Measurements from ENCODE around the gene KHSRP.
"Not testable (repeated sequence)": the region's sequence is repeated elsewhere in the genome, so short reads cannot be mapped to it uniquely, and the experiment has no call there.

The KHSRP gene

DNA sequence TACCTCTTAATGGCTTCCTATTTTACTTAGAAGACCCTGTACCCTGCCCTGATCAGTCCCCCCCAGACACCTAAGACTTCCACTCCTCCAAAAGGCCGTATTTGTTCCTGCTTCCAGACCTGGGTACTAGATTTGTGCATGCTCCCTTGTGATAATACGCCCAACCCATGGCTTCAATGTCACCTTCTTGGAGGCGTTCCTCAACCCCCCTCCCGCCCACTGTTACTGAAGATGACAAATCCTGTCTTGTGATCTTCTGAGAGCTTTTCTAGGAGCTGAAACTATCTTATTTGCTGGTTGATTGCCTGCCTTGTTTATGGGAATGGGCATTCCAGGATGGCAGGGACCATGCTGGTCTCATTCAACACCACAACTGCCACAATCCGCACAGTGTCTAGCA lies 25.6 kb upstream of the KHSRP start:
- no peak for DNase-seq

DNA sequence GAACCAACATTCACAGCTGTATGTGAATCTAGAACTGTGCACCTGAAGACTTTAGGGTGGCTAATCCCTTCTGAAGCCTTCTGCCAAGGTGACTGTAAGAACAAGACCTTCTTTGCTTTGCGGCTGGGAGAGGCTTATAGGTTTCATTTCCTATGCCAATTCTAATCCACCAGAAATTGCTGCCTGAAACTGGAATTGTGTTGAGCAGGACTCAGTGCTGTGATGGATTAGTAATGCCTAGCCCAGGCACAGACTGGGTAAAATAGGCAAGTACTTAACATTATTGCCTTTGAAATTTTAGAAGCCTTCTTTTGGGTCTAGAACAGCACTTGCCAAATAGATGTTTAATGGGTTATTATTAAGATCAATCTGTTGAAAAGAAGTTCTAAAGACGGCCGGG lies 23.4 kb upstream of the KHSRP start:
- DNase-seq = no peak

DNA sequence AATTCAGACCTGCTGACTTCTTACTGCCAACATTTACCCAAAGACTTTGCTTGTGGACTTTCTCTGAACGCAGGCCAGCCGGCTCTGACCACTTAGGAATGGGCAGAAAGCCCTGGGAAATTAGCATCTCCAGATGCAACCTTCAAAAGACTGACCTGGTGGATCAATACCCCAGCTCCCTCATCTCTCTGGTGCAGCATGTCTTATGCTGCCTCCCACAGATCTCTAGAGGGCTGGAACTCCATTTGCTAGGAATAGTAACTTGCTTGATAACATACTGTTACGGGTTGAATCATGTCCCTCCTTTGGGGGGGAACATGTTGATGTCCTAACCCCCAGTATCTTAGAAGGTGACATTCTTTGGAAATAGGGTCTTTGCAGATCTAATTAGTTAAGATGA lies 21.8 kb upstream of the KHSRP start:
- no peak for DNase-seq

DNA sequence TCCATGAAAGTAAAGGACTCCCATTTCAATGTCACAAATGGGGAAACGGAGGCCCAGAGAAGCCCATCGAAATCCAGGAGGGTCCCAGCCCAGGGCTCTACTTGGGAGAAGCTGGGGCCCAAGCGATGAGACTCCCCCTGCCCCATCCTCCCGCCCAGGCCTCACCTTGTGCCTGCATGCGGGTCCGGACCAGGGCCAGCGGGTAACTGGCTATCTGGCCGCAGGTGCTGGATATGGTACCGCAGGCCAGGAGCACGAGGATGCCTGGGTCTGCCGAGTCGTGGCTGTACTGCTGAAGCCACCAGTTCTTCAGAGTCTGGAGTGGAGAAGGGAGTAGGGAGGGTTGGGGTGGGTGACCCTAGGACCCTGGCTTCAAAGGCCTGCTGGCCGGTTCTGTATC lies 19.4 kb upstream of the KHSRP start:
- no peak for DNase-seq

DNA sequence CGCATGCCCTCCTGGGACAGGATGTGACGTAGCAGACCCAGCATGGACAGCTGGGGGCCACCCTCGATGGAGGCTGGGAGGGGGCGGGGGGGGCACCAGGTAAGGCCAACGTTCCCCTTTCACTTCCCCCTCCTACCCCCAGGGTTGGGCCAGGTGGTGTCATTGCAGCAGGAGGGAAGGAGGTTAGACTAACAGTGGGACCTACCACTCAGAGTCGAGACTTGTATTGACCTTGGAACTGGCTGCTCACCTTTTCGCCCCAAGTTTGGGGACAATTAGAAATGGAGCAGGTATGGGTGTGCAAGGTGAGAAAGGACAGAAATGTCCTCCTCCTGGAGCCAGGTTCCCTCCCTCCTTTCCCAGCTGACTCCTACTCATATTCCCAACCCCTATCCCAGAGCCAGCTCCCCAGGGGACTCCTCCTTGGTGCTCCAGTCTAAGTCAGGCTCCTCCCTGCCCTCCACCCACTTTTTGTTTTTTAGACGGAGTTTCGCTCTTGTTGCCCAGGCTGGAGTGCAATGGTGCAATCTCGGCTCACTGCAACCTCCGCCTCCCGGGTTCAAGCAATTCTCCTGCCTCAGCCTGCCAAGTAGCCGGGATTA lies 17.6 kb upstream of the KHSRP start:
- DNase-seq = no peak

DNA sequence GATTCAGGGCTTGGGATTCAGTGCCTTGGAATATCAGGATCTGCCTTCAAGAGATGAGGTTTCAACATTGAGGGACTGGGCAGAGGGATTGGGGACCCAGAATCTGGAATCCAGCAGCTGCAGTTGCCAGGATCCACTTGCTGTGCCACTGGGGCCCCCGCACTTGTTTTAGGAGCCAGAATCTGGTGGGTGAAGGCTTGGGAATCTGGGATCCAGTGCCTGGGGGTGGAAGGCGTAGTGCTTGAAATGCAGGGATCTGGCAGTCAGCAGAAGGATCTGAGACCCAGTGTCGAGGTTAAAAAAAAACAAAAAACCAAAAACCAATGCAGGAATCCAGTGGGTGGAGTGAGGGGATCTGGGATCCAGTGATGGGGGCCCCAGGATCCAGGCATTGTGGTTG lies 16.3 kb upstream of the KHSRP start:
- DNase-seq = no peak

DNA sequence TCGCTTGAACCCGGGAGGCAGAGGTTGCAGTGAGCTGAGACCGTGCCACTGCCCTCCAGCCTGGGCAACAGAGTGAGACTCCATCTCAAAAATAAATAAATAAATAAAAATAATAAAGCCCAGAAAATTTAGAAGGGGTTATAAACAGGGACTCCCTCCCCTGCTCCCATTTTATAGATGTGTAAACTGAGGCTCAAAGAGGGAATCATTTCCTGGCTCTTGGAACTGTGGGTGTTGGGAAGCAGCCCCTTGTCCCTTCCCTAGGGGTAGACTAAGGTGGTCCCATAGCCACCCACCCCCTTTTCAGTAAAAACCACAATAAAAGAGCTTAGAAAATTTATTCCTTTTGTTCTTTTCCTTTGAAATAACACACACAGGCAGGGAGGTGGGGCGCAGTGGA lies 15.1 kb upstream of the KHSRP start:
- DNase-seq = no peak

DNA sequence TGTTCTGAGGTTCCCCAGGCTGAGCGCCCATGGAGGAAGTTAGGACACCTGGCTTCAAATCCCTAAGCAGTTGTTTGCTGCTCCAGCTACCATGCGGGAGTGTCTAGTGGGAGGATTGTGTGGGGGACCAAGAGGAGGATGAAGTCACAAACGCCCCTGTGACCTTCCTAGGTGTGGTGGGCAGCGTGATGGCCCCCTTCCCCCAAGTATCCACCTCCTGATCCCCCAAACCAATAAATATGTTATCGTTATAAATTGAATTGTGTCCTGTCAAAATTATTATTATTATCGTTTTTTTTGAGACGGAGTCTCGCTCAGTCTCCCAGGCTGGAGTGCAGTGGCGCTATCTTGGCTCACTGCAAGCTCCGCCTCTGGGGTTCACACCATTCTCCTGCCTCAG lies 9.1 kb upstream of the KHSRP start, which contains the start of gene SLC25A41:
Gene SLC25A41, minus strand, starts transcription at position 101 of the 400 bp plus-strand sequence. Its CDS starts 70 bp downstream, at position 31.
- DNase-seq = no peak

DNA sequence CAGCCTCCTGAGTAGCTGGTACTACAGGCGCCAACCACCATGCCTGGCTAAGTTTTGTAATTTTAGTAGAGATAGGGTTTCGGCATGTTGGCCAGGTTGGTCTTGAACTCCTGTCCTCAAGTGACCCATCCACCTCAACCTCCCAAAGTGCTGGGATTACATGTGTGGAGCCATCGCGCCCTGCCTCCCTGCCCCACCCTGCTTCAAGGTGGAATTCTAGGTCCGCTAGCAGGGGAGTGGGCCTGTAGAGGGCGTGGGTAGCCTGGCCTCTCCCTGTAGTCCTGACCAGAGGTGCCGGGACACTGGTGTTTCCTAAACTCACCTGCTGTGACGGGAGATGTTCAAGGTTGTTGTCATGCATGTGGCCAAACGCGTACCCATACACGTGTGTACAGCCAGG lies 8.6 kb upstream of the KHSRP start:
- no peak for DNase-seq

DNA sequence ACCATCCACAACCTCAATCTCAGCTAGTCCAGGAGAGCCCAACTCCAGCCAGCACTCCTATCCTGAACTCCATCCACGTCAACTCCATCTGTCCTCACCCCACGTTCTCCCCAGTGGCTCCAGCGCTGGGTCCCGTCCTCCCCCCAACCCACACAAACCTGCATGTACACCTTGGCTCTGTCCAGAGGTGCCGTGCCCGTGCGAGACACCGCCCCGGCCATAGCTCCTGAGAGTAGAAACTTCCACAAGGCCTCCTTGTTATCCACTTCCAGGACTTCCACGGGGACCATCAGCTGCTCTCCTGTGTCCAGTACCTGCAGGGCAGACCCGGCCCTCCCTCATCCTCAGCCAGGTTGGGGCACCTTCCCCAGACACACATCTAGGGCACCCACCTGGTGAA lies 7.3 kb upstream of the KHSRP start:
- no peak for DNase-seq

DNA sequence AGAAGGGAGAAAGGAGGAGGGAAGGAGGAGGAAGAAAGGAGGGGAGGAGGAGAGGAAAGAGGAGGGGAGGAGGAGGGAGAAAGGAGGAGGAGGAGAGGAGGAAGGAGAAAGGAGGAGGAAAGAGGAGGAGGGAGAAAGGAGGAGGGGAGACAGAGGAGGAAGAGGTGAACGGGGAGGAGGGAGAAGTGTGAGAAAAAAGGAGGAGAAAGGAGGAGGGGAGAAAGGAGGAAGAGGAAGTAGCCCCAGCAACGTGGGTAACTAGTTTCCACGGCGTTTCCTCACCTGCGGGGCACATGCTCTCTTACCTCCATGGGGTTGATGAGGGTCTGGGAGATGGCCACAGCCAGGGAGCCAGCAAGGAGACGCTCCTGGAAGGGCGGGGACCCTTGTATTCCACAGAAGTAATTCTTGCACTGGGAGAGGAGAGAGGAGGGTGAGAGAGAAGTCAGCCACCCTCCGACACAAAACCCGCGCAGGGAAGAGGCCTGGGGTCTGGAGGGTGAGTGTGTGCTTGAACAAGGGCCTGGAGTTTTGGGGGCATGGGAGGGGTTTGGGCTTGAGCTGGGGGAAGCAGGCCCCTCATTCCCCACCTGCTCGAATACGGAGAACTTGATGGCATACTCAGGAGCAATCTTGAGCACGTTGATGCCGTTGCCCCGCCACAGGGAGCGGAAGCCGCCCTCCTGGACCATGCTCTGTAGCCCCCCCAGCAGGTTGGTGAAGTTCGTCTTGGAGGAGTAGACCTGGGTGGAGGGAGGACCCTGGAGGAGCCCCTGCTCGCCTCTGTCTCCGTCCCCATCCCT lies 5.0 kb upstream of the KHSRP start:
- no peak for DNase-seq

DNA sequence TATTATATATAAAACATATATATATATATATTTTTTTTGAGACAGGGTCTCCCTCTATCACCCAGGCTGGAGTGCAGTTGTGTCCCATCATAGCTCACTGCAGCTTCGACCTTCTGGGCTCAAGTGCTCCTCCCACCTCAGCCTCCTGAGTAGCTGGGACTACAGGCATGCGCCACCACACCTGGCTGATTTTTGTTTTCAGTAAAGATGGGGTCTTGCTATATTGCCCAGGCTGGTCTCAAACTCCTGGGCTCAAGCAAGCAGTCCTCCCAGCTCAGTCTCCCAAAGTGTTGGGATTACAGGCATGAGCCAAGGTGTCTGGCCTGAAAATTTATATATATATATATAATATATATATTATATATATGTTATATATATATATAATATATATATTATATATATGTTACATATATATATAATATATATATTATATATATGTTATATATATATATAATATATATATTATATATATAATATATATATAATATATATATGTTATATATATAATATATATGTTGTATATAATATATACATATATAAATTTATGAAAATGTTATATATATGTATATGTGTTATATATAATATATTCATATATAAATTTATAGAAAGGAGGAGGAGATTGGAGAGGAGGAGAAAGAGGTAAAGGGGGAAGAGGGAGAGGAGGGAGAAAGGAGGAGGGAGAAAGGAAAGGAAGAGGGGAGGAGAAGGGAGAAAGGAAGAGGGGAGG lies 4.2 kb upstream of the KHSRP start:
- DNase-seq = not testable (repeated sequence)

DNA sequence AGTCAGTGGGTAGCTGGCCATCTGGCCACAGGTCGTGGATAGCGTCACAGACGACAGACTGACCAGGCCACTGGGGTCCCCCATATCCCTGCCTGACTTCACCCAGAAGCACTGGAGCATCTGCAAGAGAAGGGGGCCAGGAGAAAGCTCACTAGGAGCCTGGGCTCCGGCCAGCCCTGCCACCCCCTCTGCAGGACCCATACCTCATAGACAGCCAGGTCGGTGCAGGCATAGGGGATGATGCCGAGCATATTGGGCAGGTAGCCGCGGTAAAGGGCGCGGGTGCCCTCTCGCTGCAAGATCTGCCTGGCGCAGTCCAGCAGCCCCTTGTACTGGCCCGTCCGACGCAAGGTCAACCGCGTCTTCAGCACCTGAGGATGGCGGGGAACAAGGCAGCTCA lies 2.5 kb upstream of the KHSRP start:
- DNase-seq = no peak

DNA sequence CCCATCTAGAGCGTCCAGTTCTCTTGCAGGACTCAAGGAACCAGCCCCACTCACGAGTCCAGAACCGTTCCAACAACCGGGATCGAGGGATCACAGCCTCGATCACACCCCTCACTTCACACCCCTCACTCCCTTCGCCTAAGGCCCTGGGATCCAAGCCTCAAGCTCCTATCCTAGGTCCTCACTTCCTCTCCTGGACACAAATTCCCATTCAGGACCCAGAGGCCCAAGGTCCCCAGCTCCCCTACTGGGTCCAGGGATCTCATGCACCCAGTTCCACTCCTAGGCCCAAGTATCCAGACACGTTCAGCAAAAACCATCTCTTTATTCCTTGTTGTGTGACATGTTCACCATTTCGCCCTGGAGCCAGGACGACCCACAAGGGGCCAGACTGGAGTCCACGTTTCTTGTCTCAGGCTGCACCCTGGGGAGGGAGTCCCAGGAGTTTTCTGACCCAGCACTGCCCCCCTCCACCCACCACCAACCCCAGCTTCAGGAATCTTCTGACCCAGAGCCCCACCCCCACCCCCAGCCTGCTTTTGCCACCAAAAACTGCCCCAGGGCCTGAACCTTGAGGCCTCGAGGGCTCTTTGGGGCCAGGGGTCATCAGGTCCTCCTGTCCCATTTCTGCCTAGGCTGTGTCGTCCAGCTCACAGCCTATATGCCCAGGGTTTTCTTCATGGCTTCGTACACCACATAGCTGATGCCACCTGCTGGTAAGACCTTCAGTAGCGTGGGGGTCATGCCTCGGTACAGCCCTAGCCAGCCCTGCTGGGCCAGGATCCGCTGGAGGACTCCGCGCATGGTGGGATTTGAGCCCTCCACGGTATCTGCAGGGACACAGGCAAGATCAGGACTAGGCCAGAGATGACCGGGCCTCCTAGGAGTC lies 1.4 kb upstream of the KHSRP start:
- peak in 1 of 5 donors; percentile 24 for DNase-seq

DNA sequence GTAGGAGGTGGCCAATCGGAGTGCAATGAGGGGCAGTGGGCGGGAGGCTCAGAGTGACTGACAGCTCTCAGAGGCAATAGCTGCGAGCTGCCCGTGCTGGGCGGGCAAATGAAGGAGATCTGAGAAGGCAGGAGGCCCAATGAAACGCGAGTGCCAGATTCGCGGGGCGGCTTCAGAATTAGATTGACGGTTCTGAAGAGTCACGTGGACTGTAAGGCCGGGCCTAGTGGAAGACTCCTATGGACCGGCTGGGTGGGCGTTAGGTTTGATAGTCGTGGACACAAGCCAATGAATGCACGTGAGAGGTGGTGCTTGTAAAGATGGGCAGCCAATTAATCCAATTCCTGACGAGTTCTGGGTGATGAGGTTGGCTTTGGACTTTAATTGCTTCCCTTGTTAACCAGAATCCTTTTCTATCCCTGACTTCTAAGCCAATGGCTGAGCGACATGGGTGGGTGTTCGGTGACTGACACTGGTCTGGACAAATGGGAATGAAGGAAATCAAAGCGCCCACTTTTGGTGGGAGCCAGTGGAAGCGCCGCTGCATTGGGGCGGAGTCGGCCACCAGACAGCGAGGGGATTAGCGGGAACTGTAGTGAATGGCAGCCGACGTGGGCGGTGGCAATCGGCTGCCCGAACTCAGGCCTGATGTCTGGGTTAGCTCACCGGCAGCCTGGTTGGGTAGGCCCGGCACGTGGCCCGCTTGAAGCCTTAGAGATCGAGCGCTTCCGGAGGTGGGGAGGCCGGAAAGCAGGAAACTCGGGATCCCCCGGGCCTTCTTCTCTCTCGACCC lies 524 bp upstream of the KHSRP start:
- DNase-seq = peak; percentile 98 to 100 (median 99)

DNA sequence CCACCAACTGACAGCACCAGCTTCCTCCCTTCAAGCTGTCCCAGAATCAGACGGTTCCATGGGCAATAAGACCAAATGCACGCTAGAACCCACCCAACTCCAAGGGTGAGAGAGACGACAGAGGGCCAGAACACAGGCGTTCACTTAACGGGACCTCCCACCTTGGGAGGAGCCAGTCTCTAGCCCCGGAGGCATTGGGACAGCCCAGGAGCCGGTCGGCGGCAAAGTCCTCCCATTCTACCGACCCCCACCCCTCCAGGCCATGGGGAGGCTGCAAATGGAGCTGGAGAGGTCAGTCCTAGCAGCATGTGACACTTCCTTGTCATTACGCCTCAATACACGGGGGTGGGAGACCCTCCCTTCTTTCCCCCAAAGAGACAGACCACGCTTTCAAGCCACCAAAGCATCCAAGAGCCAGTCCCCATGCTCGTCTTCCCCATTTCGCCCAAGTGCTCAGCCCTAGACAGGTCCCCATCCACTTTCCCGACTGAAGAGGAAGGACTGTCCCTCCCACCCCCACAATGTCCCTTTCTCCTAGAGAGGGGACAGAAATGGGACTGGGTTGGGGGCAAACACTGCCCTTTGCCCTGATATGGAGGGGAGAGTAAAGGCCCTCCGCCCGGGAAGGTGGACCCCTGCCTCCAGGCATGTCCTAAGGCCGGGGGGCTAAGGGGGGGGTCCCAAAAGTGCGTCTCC lies 964 bp downstream of the KHSRP start:
- peak in 1 of 5 donors; percentile 34 for DNase-seq

DNA sequence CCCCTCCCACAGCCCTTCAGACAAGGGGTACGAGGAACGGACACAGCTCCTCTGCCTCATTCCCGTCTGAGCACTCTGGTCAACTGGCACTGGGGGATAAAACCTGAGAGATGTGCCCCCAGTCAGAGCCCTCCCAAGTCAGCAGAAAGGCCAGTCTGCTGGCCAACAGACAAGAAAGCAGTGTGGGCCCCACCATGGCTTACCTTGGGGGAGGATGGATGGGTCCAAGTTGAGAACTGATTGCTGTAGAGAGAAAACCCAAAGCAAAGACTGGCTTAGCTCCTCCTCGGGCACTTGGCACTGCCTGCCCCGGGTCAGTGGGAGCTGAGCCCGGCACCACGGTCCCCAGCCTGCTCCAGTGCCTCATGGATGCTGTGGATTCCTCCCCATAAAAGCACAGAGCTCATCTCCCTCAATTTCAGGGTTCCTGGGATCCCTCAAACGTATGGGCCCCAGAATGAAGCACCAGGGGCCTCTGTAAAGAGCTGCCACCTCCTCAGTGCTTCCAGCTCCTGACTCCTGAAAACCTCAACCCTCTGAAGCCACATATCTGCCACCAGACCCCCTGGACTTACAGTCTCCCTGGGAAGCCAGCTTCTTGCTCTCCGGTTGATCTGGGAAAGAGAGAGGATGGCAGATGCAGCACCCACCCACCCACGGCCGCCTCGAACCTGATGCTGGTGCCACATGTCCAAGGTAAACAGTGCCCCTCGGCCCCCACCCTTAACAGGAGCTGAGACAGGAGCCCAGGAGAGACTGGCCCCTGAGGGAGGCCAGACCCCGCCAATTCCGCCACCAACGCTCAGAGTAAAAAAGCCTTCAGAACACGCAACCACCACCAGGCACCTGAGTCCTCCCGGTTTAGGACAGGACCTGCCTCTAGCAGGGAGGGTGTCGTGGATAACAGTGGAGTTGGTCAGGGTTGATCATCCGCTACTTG lies 3.3 kb downstream of the KHSRP start:
- DNase-seq = no peak

DNA sequence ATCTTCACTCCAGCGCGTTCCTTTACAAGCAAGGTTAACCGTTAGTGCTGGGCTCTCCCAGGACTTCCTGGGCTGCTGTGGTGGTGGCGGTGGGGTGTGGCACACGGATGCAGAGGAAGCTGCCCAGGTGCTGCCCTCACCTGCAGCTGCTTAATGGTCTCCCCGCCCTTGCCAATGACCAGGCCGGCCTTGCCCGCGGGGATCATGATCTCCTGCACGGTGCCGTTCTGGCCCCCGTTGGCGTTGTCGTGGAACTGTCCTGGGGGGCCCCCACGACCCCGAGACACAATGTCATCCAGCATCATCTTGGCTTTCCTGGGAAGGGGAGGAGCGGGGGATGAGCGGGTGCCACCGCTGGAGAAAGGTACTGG lies 6.1 kb downstream of the KHSRP start:
- DNase-seq = no peak

DNA sequence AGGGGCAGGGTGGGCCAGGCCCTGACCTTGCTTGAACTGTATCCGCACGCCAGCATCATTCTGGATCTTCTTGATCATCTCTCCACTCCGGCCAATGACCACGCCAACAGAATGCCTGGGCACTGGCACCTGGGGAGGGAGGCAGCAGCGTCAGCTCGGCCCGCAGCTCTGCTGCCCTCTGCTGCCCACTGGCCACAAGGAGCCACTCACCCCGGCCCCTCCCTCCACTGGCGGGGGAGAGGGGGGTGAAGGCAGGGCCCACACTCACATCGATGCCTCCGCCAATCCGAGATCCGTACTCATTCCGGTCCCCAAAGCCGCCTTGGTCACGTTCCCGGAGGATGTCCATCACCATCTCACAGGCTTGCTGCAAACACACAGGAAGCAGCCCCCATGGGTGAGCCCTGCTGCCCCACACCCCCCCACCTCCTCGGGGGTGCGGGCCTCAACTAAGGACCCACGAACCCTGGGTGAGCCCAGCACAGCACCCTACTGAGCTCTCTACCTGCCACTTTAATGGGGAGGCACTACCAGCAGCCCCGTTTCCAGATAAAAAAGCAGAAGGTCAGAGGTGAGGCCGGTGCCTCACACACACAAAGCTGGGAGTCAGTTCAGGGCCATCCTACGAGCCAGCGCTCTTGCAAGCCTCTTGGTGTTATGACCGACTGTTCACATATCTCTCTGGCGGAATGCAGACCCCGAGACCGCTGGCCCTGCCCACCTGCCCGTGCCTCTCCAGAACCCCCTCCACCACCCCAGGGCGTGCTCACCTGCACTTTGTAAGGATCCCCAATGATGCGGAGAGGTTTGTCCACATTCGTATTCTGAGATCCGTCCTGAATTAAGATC lies 6.7 kb downstream of the KHSRP start:
- DNase-seq = no peak
